HEK293 (cell line): Measurements from ENCODE around the gene PDCD4.

ENCODE experiments used
- FEZF1 ChIP-seq: fragments of 450-650 bp; formaldehyde crosslinking; IDR thresholded peaks from 2 replicates; pipeline ENCODE4 v1.5.1; 2016; ENCODE audit warnings: missing biosample characterization, missing genetic modification characterization
- IKZF3 ChIP-seq: fragments of 450-650 bp; IDR thresholded peaks from 2 replicates; pipeline ENCODE4 v1.5.0; 2018; ENCODE audit warnings: missing biosample characterization, mild to moderate bottlenecking, missing genetic modification characterization, moderate library complexity
- INSM2 ChIP-seq: fragments of 450-650 bp; formaldehyde crosslinking; IDR thresholded peaks from 2 replicates; pipeline ENCODE4 v1.5.1; 2016; ENCODE audit warnings: missing biosample characterization, missing genetic modification characterization
- REPIN1 ChIP-seq: fragments of 450-650 bp; formaldehyde crosslinking; IDR thresholded peaks from 2 replicates; pipeline ENCODE4 v1.5.1; 2017; ENCODE audit warnings: missing biosample characterization, missing genetic modification characterization, low read depth
- SETDB1 ChIP-seq: IDR thresholded peaks from one replicate; pipeline ENCODE4 v1.6.1; 2017; ENCODE audit warnings: mild to moderate bottlenecking, low read length, moderate library complexity, mixed read lengths; ENCODE audit not compliant: insufficient read length
- TSHZ1 ChIP-seq: fragments of 450-650 bp; formaldehyde crosslinking; IDR thresholded peaks from 2 replicates; pipeline ENCODE4 v1.5.1; 2016; ENCODE audit warnings: missing biosample characterization, missing genetic modification characterization, borderline replicate concordance
- ZBTB26 ChIP-seq: fragments of 450-650 bp; formaldehyde crosslinking; optimal IDR thresholded peaks from 2 replicates; pipeline ENCODE3; 2016; ENCODE audit warnings: missing biosample characterization, mild to moderate bottlenecking, missing genetic modification characterization
- ZBTB48 ChIP-seq: fragments of 450-650 bp; formaldehyde crosslinking; IDR thresholded peaks from 2 replicates; pipeline ENCODE4 v1.5.1; 2016; ENCODE audit warnings: missing biosample characterization, missing genetic modification characterization
- ZNF140 ChIP-seq: fragments of 450-650 bp; formaldehyde crosslinking; IDR thresholded peaks from 2 replicates; pipeline ENCODE4 v1.5.1; 2016; ENCODE audit warnings: missing biosample characterization, missing genetic modification characterization
- ZNF221 ChIP-seq: fragments of 450-650 bp; formaldehyde crosslinking; IDR thresholded peaks from 2 replicates; pipeline ENCODE4 v1.5.1; 2017; ENCODE audit warnings: missing biosample characterization, missing genetic modification characterization, borderline replicate concordance
- ZNF223 ChIP-seq: fragments of 450-650 bp; formaldehyde crosslinking; IDR thresholded peaks from 2 replicates; pipeline ENCODE4 v1.5.1; 2016; ENCODE audit warnings: missing biosample characterization, missing genetic modification characterization
- ZNF24 ChIP-seq: fragments of 450-650 bp; formaldehyde crosslinking; IDR thresholded peaks from 2 replicates; pipeline ENCODE4 v1.5.1; 2016; ENCODE audit warnings: missing biosample characterization, missing genetic modification characterization
- ZNF280C ChIP-seq: fragments of 450-650 bp; formaldehyde crosslinking; IDR thresholded peaks from 2 replicates; pipeline ENCODE4 v1.5.1; 2016; ENCODE audit warnings: missing biosample characterization, missing genetic modification characterization
- ZNF391 ChIP-seq: fragments of 450-650 bp; formaldehyde crosslinking; IDR thresholded peaks from 2 replicates; pipeline ENCODE4 v1.5.1; 2016; ENCODE audit warnings: low read depth, missing biosample characterization, missing genetic modification characterization, borderline replicate concordance
- ZNF488 ChIP-seq: fragments of 450-650 bp; formaldehyde crosslinking; IDR thresholded peaks from 2 replicates; pipeline ENCODE4 v1.5.1; 2016; ENCODE audit warnings: missing biosample characterization, missing genetic modification characterization
- ZNF518A ChIP-seq: fragments of 450-650 bp; formaldehyde crosslinking; conservative IDR thresholded peaks from 2 replicates; pipeline ENCODE4 v1.5.1; 2016; ENCODE audit warnings: low read depth, missing biosample characterization, missing genetic modification characterization
- ZNF560 ChIP-seq: fragments of 450-650 bp; formaldehyde crosslinking; IDR thresholded peaks from 2 replicates; pipeline ENCODE4 v1.5.1; 2017; ENCODE audit warnings: missing biosample characterization, missing genetic modification characterization, borderline replicate concordance
- ZNF621 ChIP-seq: fragments of 450-650 bp; formaldehyde crosslinking; IDR thresholded peaks from 2 replicates; pipeline ENCODE4 v1.5.1; 2017; ENCODE audit warnings: missing biosample characterization, missing genetic modification characterization
- ZNF670 ChIP-seq: fragments of 450-650 bp; formaldehyde crosslinking; IDR thresholded peaks from 2 replicates; pipeline ENCODE4 v1.5.1; 2016; ENCODE audit warnings: missing biosample characterization, missing genetic modification characterization, low read depth
- ZNF785 ChIP-seq: fragments of 450-650 bp; formaldehyde crosslinking; IDR thresholded peaks from 2 replicates; pipeline ENCODE4 v1.5.1; 2016; ENCODE audit warnings: missing biosample characterization, missing genetic modification characterization
- ZNF791 ChIP-seq: fragments of 450-650 bp; formaldehyde crosslinking; IDR thresholded peaks from 2 replicates; pipeline ENCODE4 v1.5.1; 2016; ENCODE audit warnings: missing biosample characterization, missing genetic modification characterization
- ZSCAN18 ChIP-seq: fragments of 450-650 bp; formaldehyde crosslinking; IDR thresholded peaks from 2 replicates; pipeline ENCODE4 v1.5.1; 2016; ENCODE audit warnings: missing biosample characterization, missing genetic modification characterization

Gene PDCD4

GRCh38 chr10:110916554-110917346, 45.0 kb downstream of the PDCD4 start (continued):
- TF ChIP-seq ZNF518A (peak; percentile 53), ZNF670 (tag by site-specific recombination) (no peak), ZNF791 (tag by site-specific recombination) (no peak), FEZF1 (peak; percentile 96), IKZF3 (peak; percentile 94), ZNF140 (no peak), ZBTB26 (tag by site-specific recombination) (no peak), ZNF560 (no peak), TSHZ1 (tag by site-specific recombination) (peak; percentile 88), ZBTB48 (tag by site-specific recombination) (no peak), ZNF488 (tag by site-specific recombination) (peak; percentile 94), ZNF391 (tag by site-specific recombination) (no peak; the same call in 1 of the 2 replicates), INSM2 (tag by site-specific recombination) (peak; percentile 94), ZNF24 (tag by site-specific recombination) (peak; percentile 97), ZNF223 (tag by site-specific recombination) (no peak), ZNF280C (no peak), SETDB1 (no peak), REPIN1 (tag by site-specific recombination) (no peak), ZSCAN18 (tag by site-specific recombination) (no peak), ZNF621 (tag by site-specific recombination) (no peak), ZNF785 (tag by site-specific recombination) (no peak), ZNF221 (tag by site-specific recombination) (no peak)
